Cortex of kidney (tissue), 1 donor: ENCODE results near the gene ELOVL3.
"Not testable (repeated sequence)": the region's sequence is repeated elsewhere in the genome, so short reads cannot be mapped to it uniquely, and the experiment has no call there.

Experiments
- DNase-seq: peaks from one replicate; lab custom pipeline; 2025; lab: John Stamatoyannopoulos, UW

The ELOVL3 gene

GRCh38 chr10:102227050-102227449 is 951 bp downstream of the ELOVL3 start:
- DNase-seq = no peak

- no peak for DNase-seq
Measured at GRCh38 chr10:102229810-102230263, 3.7 kb downstream of the ELOVL3 start.

- DNase-seq = no peak
Measured at GRCh38 chr10:102230264-102230860, 4.3 kb downstream of the ELOVL3 start.

- no peak for DNase-seq
Measured at GRCh38 chr10:102230861-102231356, 4.8 kb downstream of the ELOVL3 start.

- DNase-seq = no peak
Measured at GRCh38 chr10:102231357-102232318, 5.5 kb downstream of the ELOVL3 start.

GRCh38 chr10:102233997-102234396 is 7.9 kb downstream of the ELOVL3 start:
- no peak for DNase-seq

GRCh38 chr10:102234888-102235597 is 8.9 kb downstream of the ELOVL3 start:
- no peak for DNase-seq

GRCh38 chr10:102235598-102235920 is 9.5 kb downstream of the ELOVL3 start:
- DNase-seq = no peak

GRCh38 chr10:102236006-102236405 is 9.9 kb downstream of the ELOVL3 start:
- DNase-seq = no peak

- no peak for DNase-seq
Measured at GRCh38 chr10:102237711-102238252, 11.7 kb downstream of the ELOVL3 start.

- DNase-seq = no peak
Measured at GRCh38 chr10:102240467-102241031, 14.4 kb downstream of the ELOVL3 start.

- DNase-seq = no peak
Measured at GRCh38 chr10:102241032-102241443, 14.9 kb downstream of the ELOVL3 start.

GRCh38 chr10:102241444-102242117 is 15.5 kb downstream of the ELOVL3 start, which contains the start of gene PITX3:
Gene PITX3, minus strand, starts transcription at chr10:102241512. Its CDS starts 9,432 bp downstream, at chr10:102232080.
- peak; percentile 55 for DNase-seq

GRCh38 chr10:102242118-102242485 is 16.0 kb downstream of the ELOVL3 start:
- DNase-seq = no peak

- no peak for DNase-seq
Measured at GRCh38 chr10:102243309-102243708, 17.2 kb downstream of the ELOVL3 start.

- peak; percentile 24 for DNase-seq
Measured at GRCh38 chr10:102245082-102245931, 19.2 kb downstream of the ELOVL3 start, which contains the start of gene GBF1. Gene GBF1, plus strand, starts transcription at chr10:102245532. Its CDS starts 13,407 bp downstream, at chr10:102258939.

- no peak for DNase-seq
Measured at GRCh38 chr10:102245932-102246251, 19.8 kb downstream of the ELOVL3 start.

GRCh38 chr10:102246261-102246660 is 20.2 kb downstream of the ELOVL3 start:
- no peak for DNase-seq

- DNase-seq = no peak
Measured at GRCh38 chr10:102247734-102248133, 21.6 kb downstream of the ELOVL3 start.

GRCh38 chr10:102252508-102252907 is 26.4 kb downstream of the ELOVL3 start:
- DNase-seq = not testable (repeated sequence)
